NT2/D1 (cell line): ENCODE results near the gene HAUS7.

ENCODE experiments used
- SUZ12 ChIP-seq: IDR thresholded peaks from 2 replicates; pipeline ENCODE4 v1.6.1; 2011; ENCODE audit not compliant: insufficient read length, insufficient read depth; ENCODE audit errors: extremely low read depth
- YY1 ChIP-seq: IDR thresholded peaks from 2 replicates; pipeline ENCODE4 v1.6.1; 2011; ENCODE audit not compliant: insufficient read length, insufficient read depth
- ZNF274 ChIP-seq: IDR thresholded peaks from 2 replicates; pipeline ENCODE4 v1.6.1; 2011; ENCODE audit warnings: mild to moderate bottlenecking, low read depth, low read length

GRCh38 chrX:153446636-153446936 lies 23.8 kb downstream of the HAUS7 start:
- no peak for TF ChIP-seq ZNF274
- no peak for TF ChIP-seq YY1
- TF ChIP-seq SUZ12, result no peak
